HepG2 (cell line): ENCODE results near the gene VCAN. TPM values are rescaled to one million over a fixed set of nuclear protein-coding genes. Genes with fewer than 3 reads are reported as not detected.

Source experiments
- ATAC-seq: fragments of 200-7000 bp; cut with Tn5 transposase; 3 replicates; pipeline ENCODE4 v1.9.1; 2020; ENCODE audit warnings: mild to moderate bottlenecking, moderate library complexity
- BruUV-seq: library from RNA; stranded (reverse); fragments of 400-500 nt; replicated peaks from 2 replicates; lab custom pipeline; 2021; lab: Mats Ljungman, UMichigan
- CTCF ChIA-PET: fragments of 300-600 bp; formaldehyde crosslinking; extraction: SDS; loops from one replicate; lab custom pipeline; 2021; ENCODE audit warnings: low total read pairs, inconsistent platforms, low intra/inter-chr PET ratio; lab: Yijun Ruan, JAX
- POLR2A ChIA-PET: fragments of 350-600 bp; sonication (Branson Sonifier 250); formaldehyde crosslinking; loops from one replicate; lab custom pipeline; 2020; ENCODE audit warnings: antibody characterized with exemption, inconsistent platforms; lab: Yijun Ruan, JAX
- DNase-seq: peaks from one replicate; pipeline ENCODE4 v3.0.0-alpha.2; 2015; ENCODE audit warnings: low spot score
- FAIRE-seq: peaks from 3 replicates; lab custom pipeline; 2011; peaks lifted over from hg19 to GRCh38; lab: Jason Lieb, UNC
- H2AFZ ChIP-seq: one replicate; pipeline ENCODE4 v1.6.1; 2011; ENCODE audit warnings: low read length, inconsistent platforms
- H3K27ac ChIP-seq: fragments of 300-600 bp; 3 replicates; pipeline ENCODE4 v1.8.0; 2011; ENCODE audit warnings: mixed run types, mild to moderate bottlenecking, mixed read lengths, low read length, inconsistent platforms; ENCODE audit not compliant: insufficient read depth; ENCODE audit errors: extremely low read length
- H3K27me3 ChIP-seq, 2 experiments: fragments of 200-600 bp in 1 of 2; 2 replicates in 1 of 2; 3 replicates in 1 of 2; pipeline versions ENCODE4 v1.6.0 to v1.8.0; 2011; ENCODE audit warnings: low read length in 2 of 2, mild to moderate bottlenecking in 2 of 2, moderate library complexity in 2 of 2, inconsistent platforms in 1 of 2; ENCODE audit not compliant: insufficient read depth in 2 of 2, control insufficient read depth in 1 of 2
- H3K36me3 ChIP-seq, 2 experiments: fragments of 200-600 bp in 1 of 2; replicated peaks in 1 of 2; 2 replicates in 1 of 2; 3 replicates in 1 of 2; pipeline versions ENCODE4 v1.5.1 to v1.8.0; 2011; ENCODE audit warnings: low read length in 2 of 2, inconsistent platforms in 1 of 2; ENCODE audit not compliant: insufficient read depth in 2 of 2, control insufficient read depth in 1 of 2
- H3K4me1 ChIP-seq: 2 replicates; pipeline ENCODE4 v1.5.1; 2012; ENCODE audit warnings: low read length, inconsistent platforms; ENCODE audit not compliant: insufficient read depth
- H3K4me2 ChIP-seq: 2 replicates; pipeline ENCODE4 v1.6.0; 2011; ENCODE audit warnings: low read depth, low read length, inconsistent platforms
- H3K4me3 ChIP-seq, 3 experiments: fragments of 200-600 bp in 1 of 3; sonication (generic), shearing (Covaris generic) in 1 of 3; replicated peaks in 1 of 3; 2 replicates each; pipeline ENCODE4 v1.5.1; 2011 to 2016; ENCODE audit warnings: low read length in 3 of 3, inconsistent platforms in 2 of 3, low read depth in 2 of 3, mild to moderate bottlenecking in 2 of 3, control low read depth in 1 of 3, mixed read lengths in 1 of 3; ENCODE audit not compliant: insufficient read depth in 1 of 3
- H3K79me2 ChIP-seq: one replicate; pipeline ENCODE4 v1.6.1; 2011; ENCODE audit warnings: low read length, inconsistent platforms; ENCODE audit not compliant: insufficient read depth
- H3K9ac ChIP-seq: 2 replicates; pipeline ENCODE4 v1.6.0; 2011; ENCODE audit warnings: mild to moderate bottlenecking, low read depth, low read length, inconsistent platforms; ENCODE audit not compliant: insufficient read depth
- H3K9me3 ChIP-seq: 2 replicates; pipeline ENCODE4 v1.5.1; 2012; ENCODE audit warnings: mild to moderate bottlenecking, low read length
- H4K20me1 ChIP-seq: 2 replicates; pipeline ENCODE4 v1.6.0; 2011; ENCODE audit warnings: inconsistent platforms, mild to moderate bottlenecking, low read length, moderate library complexity; ENCODE audit not compliant: insufficient read depth
- AGO2 ChIP-seq: fragments of 200-400 bp; formaldehyde crosslinking; optimal IDR thresholded peaks from 2 replicates; pipeline ENCODE3; 2017; ENCODE audit warnings: mild to moderate bottlenecking, low read depth, low read length, moderate library complexity
- BCL6 ChIP-seq: IDR thresholded peaks from 2 replicates; pipeline ENCODE4 v1.6.1; 2016; ENCODE audit warnings: missing genetic modification reagents, missing compliant biosample characterization
- CREBL2 ChIP-seq: sonication (generic); formaldehyde crosslinking; IDR thresholded peaks from 2 replicates; pipeline ENCODE4 v1.8.1; 2023; ENCODE audit warnings: missing genetic modification reagents, mild to moderate bottlenecking, borderline replicate concordance
- FOXA1 ChIP-seq, 2 experiments: fragments of 450-650 bp in 1 of 2; sonication (generic) in 1 of 2; formaldehyde crosslinking in 1 of 2; IDR thresholded peaks; 2 replicates each; pipeline versions ENCODE4 v1.4.0 to v1.6.1; 2016 to 2020; ENCODE audit warnings: missing genetic modification reagents in 1 of 2
- GABPB1 ChIP-seq: IDR thresholded peaks from 2 replicates; pipeline ENCODE4 v1.6.1; 2016; ENCODE audit warnings: mild to moderate bottlenecking, missing genetic modification reagents, moderate library complexity, missing compliant biosample characterization
- HNRNPLL ChIP-seq: fragments of 200-400 bp; formaldehyde crosslinking; IDR thresholded peaks from 2 replicates; pipeline ENCODE4 v1.6.1; 2017; ENCODE audit warnings: mild to moderate bottlenecking, low read depth, low read length; ENCODE audit not compliant: poor library complexity, severe bottlenecking
- MAX ChIP-seq: IDR thresholded peaks from 2 replicates; pipeline ENCODE4 v1.6.1; 2012; ENCODE audit warnings: inconsistent platforms
- NBN ChIP-seq: fragments of 450-650 bp; conservative IDR thresholded peaks from 2 replicates; pipeline ENCODE4 v1.6.1; 2017
- PAWR ChIP-seq: sonication (generic); formaldehyde crosslinking; IDR thresholded peaks from 2 replicates; pipeline ENCODE4 v1.4.0; 2020; ENCODE audit warnings: missing genetic modification reagents, mild to moderate bottlenecking, borderline replicate concordance
- RBFOX2 ChIP-seq: fragments of 200-400 bp; formaldehyde crosslinking; IDR thresholded peaks from 2 replicates; pipeline ENCODE4 v1.6.1; 2017; ENCODE audit warnings: low read depth, mild to moderate bottlenecking, low read length
- TCF12 ChIP-seq, 2 experiments: fragments of 450-650 bp in 1 of 2; sonication (generic) in 1 of 2; formaldehyde crosslinking in 1 of 2; IDR thresholded peaks; 2 replicates each; pipeline versions ENCODE4 v1.6.1 to v1.8.0; 2017 to 2022; ENCODE audit warnings: antibody characterized with exemption in 1 of 2, mild to moderate bottlenecking in 1 of 2, missing genetic modification reagents in 1 of 2, moderate library complexity in 1 of 2
- TRAFD1 ChIP-seq: sonication (generic); formaldehyde crosslinking; IDR thresholded peaks from 2 replicates; pipeline ENCODE4 v1.5.1; 2020; ENCODE audit warnings: missing genetic modification reagents, mild to moderate bottlenecking, borderline replicate concordance
- UBTF ChIP-seq: sonication (generic); formaldehyde crosslinking; IDR thresholded peaks from 2 replicates; pipeline ENCODE4 v1.4.0; 2020; ENCODE audit warnings: mild to moderate bottlenecking, missing genetic modification reagents
- XRCC5 ChIP-seq: fragments of 200-400 bp; formaldehyde crosslinking; optimal IDR thresholded peaks from 2 replicates; pipeline ENCODE3; 2017; ENCODE audit warnings: mild to moderate bottlenecking, low read length
- ZBTB1 ChIP-seq: sonication (generic); formaldehyde crosslinking; IDR thresholded peaks from 2 replicates; pipeline ENCODE4 v1.4.0; 2020; ENCODE audit warnings: missing genetic modification reagents, borderline replicate concordance
- ZNF430 ChIP-seq: sonication (generic); formaldehyde crosslinking; IDR thresholded peaks from 2 replicates; pipeline ENCODE4 v1.9.0; 2021; ENCODE audit warnings: mild to moderate bottlenecking, missing genetic modification reagents
- ZNF747 ChIP-seq: sonication (generic); formaldehyde crosslinking; IDR thresholded peaks from 2 replicates; pipeline ENCODE4 v1.8.1; 2023; ENCODE audit warnings: missing genetic modification reagents, mild to moderate bottlenecking, borderline replicate concordance
- WGBS: methylation state at CpG from one replicate; pipeline ENCODE4 v1.1.6; 2017; ENCODE audit warnings: low lambda C conversion rate; 5-methylcytosine and 5-hydroxymethylcytosine counted together
- in situ Hi-C: cut with HindIII; loops from 2 replicates; pipeline ENCODE4 v1.10.0; 2017; ENCODE audit warnings: low pct_unique_long_range_greater_than_20kb; ENCODE audit not compliant: extremely low pct_ligation_motif_present
- intact Hi-C: fragments of 100-400 bp; cut with micrococcal nuclease; formaldehyde crosslinking; loops from one replicate; pipeline ENCODE4 v1.10.0; 2022; ENCODE audit not compliant: unreplicated experiment
- polyA plus RNA-seq, 8 experiments: library from polyadenylated mRNA; depleted of rRNA in 3 of 8; stranded (reverse) in 7 of 8; unstranded in 1 of 8; fragments of >200 nt; fragmentation: Illumina TruSeq in 4 of 8; extraction: Trizol in 4 of 8; gene quantifications; 2 replicates each; pipeline versions ENCODE4 v1.2.1 to v1.2.3, GENCODE V29; 2011 to 2016; ENCODE audit warnings: low read depth in 4 of 8, missing spikeins in 1 of 8, mixed read lengths in 1 of 8; ENCODE audit not compliant: insufficient read depth in 1 of 8
- total RNA-seq, 5 experiments: library from RNA; depleted of rRNA; stranded (reverse); fragments of >200 nt; fragmentation: Illumina TruSeq; extraction: Trizol; gene quantifications; 2 replicates each; pipeline ENCODE4 v1.2.3, GENCODE V29; 2016; ENCODE audit warnings: low read depth in 1 of 5

Gene VCAN
- total and polyA plus RNA-seq, 2 of the 13 experiments (the other 11 are each of a cell fraction or from before 2014, with no cell fraction given), result 1.2 to 3.5 TPM

- TF ChIP-seq ZBTB1 (CRISPR knock-in tag) (no peak), TRAFD1 (CRISPR knock-in tag) (no peak), CREBL2 (no peak), GABPB1 (CRISPR knock-in tag) (no peak), TCF12 (IDR thresholded peaks at IDR 0.05) (no peak), TCF12 (CRISPR knock-in tag; IDR thresholded peaks at IDR 0.05) (no peak)
Observed at GRCh38 chr5:83472213-83472507, 616 bp downstream of the VCAN start (continued).

GRCh38 chr5:83472508-83473345, 1.2 kb downstream of the VCAN start:
- Histone ChIP-seq H3K9ac (no peak overlapping the region), H3K4me1 (peaks cover 71% of the 10 kb centered on the region), H3K79me2 (no peaks in the 10 kb centered on the region), H3K27me3 (peaks cover 3 to 47% of the 10 kb centered on the region in 2 experiments; a peak in 4 of 5 replicates), H3K9me3 (no peaks in the 10 kb centered on the region), H2AFZ (no peak overlapping the region), H3K4me3 (peak overlapping the region; percentile 36 to 68 (median 46); a peak in 4 of 6 replicates), H3K36me3 (no peaks in the 10 kb centered on the region), H3K27ac (no peak overlapping the region), H4K20me1 (no peaks in the 10 kb centered on the region), H3K4me2 (peak overlapping the region; percentile 74)
- no TSS peak for BruUV-seq
- FAIRE-seq (no peak), ATAC-seq (peak; percentile 76), DNase-seq (no peak)
- intact Hi-C loops, result loop anchor here (2.0 to 10.0 kb wide), 3 partner anchors 408 to 1160 kb away; no protein-coding TSS in a partner anchor
- WGBS, result 2% methylated on average over 14 of the region's 54 CpGs
- in situ Hi-C loops, result loop anchor here (10.0 kb wide), 1 partner anchor 1128 kb away; no protein-coding TSS in a partner anchor
- ChIA-PET CTCF (interaction anchor here (0.7 to 2.0 kb wide), 2 partner anchors 42 to 1721 kb away, joined by 3 to 6 read pairs; no protein-coding TSS in a partner anchor), POLR2A (no interaction called here)
- TF ChIP-seq RBFOX2 (peak; percentile 69), UBTF (CRISPR knock-in tag) (peak; percentile 16; the same call in 1 of the 2 replicates), MAX (0 out of 2 replicates have a peak, but pooled peaks have one; percentile 7), AGO2 (peak; percentile 54), ZNF430 (CRISPR knock-in tag) (peak; percentile 31; the same call in 1 of the 2 replicates), FOXA1 (IDR thresholded peaks at IDR 0.05) (no peak), FOXA1 (CRISPR knock-in tag; IDR thresholded peaks at IDR 0.05) (no peak), HNRNPLL (peak; percentile 13), BCL6 (peak; percentile 97), XRCC5 (peak; percentile 0), ZNF747 (0 out of 2 replicates have a peak, but pooled peaks have one; percentile 9), PAWR (CRISPR knock-in tag) (no peak), NBN (no peak)
